Mesenchymal stem cell (in vitro differentiated cells and primary cell): Measurements from ENCODE around the gene CNP.

Experiments used
- DNase-seq: peaks from one replicate; pipeline ENCODE4 v3.0.0-alpha.2; 2013
- H2AFZ ChIP-seq: one replicate; pipeline ENCODE4 v1.6.1; 2013; ENCODE audit warnings: low read depth, mild to moderate bottlenecking, control low read depth, inconsistent platforms, low read length, moderate library complexity
- H2AK5ac ChIP-seq: 2 replicates; pipeline ENCODE4 v1.6.1; 2013; ENCODE audit warnings: low read length, moderate library complexity, mild to moderate bottlenecking, inconsistent platforms; ENCODE audit not compliant: severe bottlenecking
- H2BK120ac ChIP-seq: one replicate; pipeline ENCODE4 v1.6.1; 2013; ENCODE audit warnings: low read depth, mild to moderate bottlenecking, inconsistent platforms, low read length, moderate library complexity
- H2BK12ac ChIP-seq, 2 experiments: one replicate each; pipeline ENCODE4 v1.6.1; 2013; ENCODE audit warnings: inconsistent platforms in 2 of 2, low read length in 2 of 2, mild to moderate bottlenecking in 2 of 2, moderate library complexity in 2 of 2, control low read depth in 1 of 2
- H2BK15ac ChIP-seq: one replicate; pipeline ENCODE4 v1.6.1; 2013; ENCODE audit warnings: mild to moderate bottlenecking, low read depth, inconsistent platforms; ENCODE audit not compliant: poor library complexity, severe bottlenecking
- H2BK5ac ChIP-seq: 2 replicates; pipeline ENCODE4 v1.6.1; 2013; ENCODE audit warnings: low read depth, mild to moderate bottlenecking, low read length, control low read depth, inconsistent platforms; ENCODE audit not compliant: poor library complexity, severe bottlenecking
- H3K14ac ChIP-seq, 2 experiments: one replicate each; pipeline ENCODE4 v1.6.1; 2013; ENCODE audit warnings: inconsistent platforms in 2 of 2, low read length in 2 of 2, control low read depth in 1 of 2, mild to moderate bottlenecking in 1 of 2, moderate library complexity in 1 of 2
- H3K18ac ChIP-seq, 2 experiments: one replicate each; pipeline ENCODE4 v1.6.1; 2013; ENCODE audit warnings: inconsistent platforms in 2 of 2, low read length in 2 of 2, control low read depth in 1 of 2, low read depth in 1 of 2, mild to moderate bottlenecking in 1 of 2
- H3K23ac ChIP-seq, 2 experiments: one replicate each; pipeline ENCODE4 v1.6.1; 2013; ENCODE audit warnings: inconsistent platforms in 2 of 2, low read length in 2 of 2, mild to moderate bottlenecking in 2 of 2, moderate library complexity in 2 of 2, control low read depth in 1 of 2
- H3K27ac ChIP-seq: 2 replicates; pipeline ENCODE4 v1.5.1; 2013; ENCODE audit warnings: mild to moderate bottlenecking, moderate library complexity, low read length, control low read depth, inconsistent platforms; ENCODE audit not compliant: poor library complexity, severe bottlenecking
- H3K27me3 ChIP-seq, 2 experiments: 2 replicates each; pipeline versions ENCODE4 v1.6.1 to v1.7.0; 2013; ENCODE audit warnings: low read length in 2 of 2, mild to moderate bottlenecking in 2 of 2, moderate library complexity in 2 of 2, control low read depth in 1 of 2, inconsistent platforms in 1 of 2; ENCODE audit not compliant: control insufficient read depth in 1 of 2, insufficient read depth in 1 of 2
- H3K36me3 ChIP-seq, 2 experiments: 2 replicates each; pipeline versions ENCODE4 v1.6.1 to v1.7.0; 2013; ENCODE audit warnings: low read length in 2 of 2, control low read depth in 1 of 2, inconsistent platforms in 1 of 2, low read depth in 1 of 2, mild to moderate bottlenecking in 1 of 2; ENCODE audit not compliant: insufficient read depth in 2 of 2, control insufficient read depth in 1 of 2
- H3K4ac ChIP-seq, 2 experiments: one replicate each; pipeline ENCODE4 v1.6.1; 2013; ENCODE audit warnings: inconsistent platforms in 2 of 2, low read length in 2 of 2, mild to moderate bottlenecking in 2 of 2, moderate library complexity in 2 of 2, control low read depth in 1 of 2, low read depth in 1 of 2
- H3K4me1 ChIP-seq: 2 replicates; pipeline ENCODE4 v1.6.1; 2013; ENCODE audit warnings: low read depth, low read length, control low read depth; ENCODE audit not compliant: control insufficient read depth, insufficient read depth
- H3K4me2 ChIP-seq: 2 replicates; pipeline ENCODE4 v1.6.1; 2013; ENCODE audit warnings: low read length, mild to moderate bottlenecking, inconsistent platforms; ENCODE audit not compliant: poor library complexity, severe bottlenecking
- H3K4me3 ChIP-seq, 2 experiments: 2 replicates each; pipeline versions ENCODE4 v1.5.1 to v1.7.0; 2013; ENCODE audit warnings: low read length in 2 of 2, mild to moderate bottlenecking in 2 of 2, control low read depth in 1 of 2, low read depth in 1 of 2; ENCODE audit not compliant: insufficient read depth in 1 of 2
- H3K79me1 ChIP-seq: replicated peaks from 2 replicates; pipeline ENCODE4 v1.6.1; 2013; ENCODE audit warnings: mild to moderate bottlenecking, control low read depth, low read length, inconsistent platforms; ENCODE audit not compliant: poor library complexity, severe bottlenecking
- H3K9ac ChIP-seq: 2 replicates; pipeline ENCODE4 v1.7.0; 2013; ENCODE audit warnings: mild to moderate bottlenecking, low read length, moderate library complexity
- H3K9me3 ChIP-seq: 2 replicates; pipeline ENCODE4 v1.7.0; 2013; ENCODE audit warnings: mild to moderate bottlenecking, low read length; ENCODE audit not compliant: control insufficient read depth
- H4K8ac ChIP-seq: one replicate; pipeline ENCODE4 v1.6.1; 2013; ENCODE audit warnings: inconsistent platforms, mild to moderate bottlenecking, low read length, moderate library complexity
- H4K91ac ChIP-seq: one replicate; pipeline ENCODE4 v1.6.1; 2013; ENCODE audit warnings: mild to moderate bottlenecking, low read length, inconsistent platforms
- whole genome bisulfite sequencing: methylation state at CpG from one replicate; pipeline ENCODE4 v1.1.7; 2013; ENCODE audit warnings: mixed read lengths; 5-methylcytosine and 5-hydroxymethylcytosine counted together

Gene CNP

GRCh38 chr17:41937970-41938954 lies 28.3 kb upstream of the CNP start:
- no peak overlapping the region for H3K4ac ChIP-seq
- 93% methylated on average over 17 of the region's 19 CpGs for WGBS
- H3K36me3 ChIP-seq = peaks cover 8 to 22% of the 10 kb centered on the region in 2 experiments
- H2AK5ac ChIP-seq = no peak overlapping the region
- H2BK12ac ChIP-seq = no peak overlapping the region
- H3K4me1 ChIP-seq = peaks cover 2% of the 10 kb centered on the region
- H2BK5ac ChIP-seq = no peak overlapping the region
- no peak overlapping the region for H3K23ac ChIP-seq
- H3K9me3 ChIP-seq = no peaks in the 10 kb centered on the region
- no peak overlapping the region for H3K18ac ChIP-seq
- H3K4me2 ChIP-seq = no peak overlapping the region
- H2BK15ac ChIP-seq = no peak overlapping the region
- no peak overlapping the region for H3K4me3 ChIP-seq
- H3K79me1 ChIP-seq = no peaks in the 10 kb centered on the region
- no peak overlapping the region for H3K27ac ChIP-seq
- no peak overlapping the region for H2AFZ ChIP-seq
- no peak for DNase-seq
- no peak overlapping the region for H2BK120ac ChIP-seq
- H4K8ac ChIP-seq = no peak overlapping the region
- H3K27me3 ChIP-seq = no peaks in the 10 kb centered on the region
- no peak overlapping the region for H4K91ac ChIP-seq
- no peak overlapping the region for H3K14ac ChIP-seq
- H3K9ac ChIP-seq = no peak overlapping the region

- Histone ChIP-seq H3K79me1 (no peaks in the 10 kb centered on the region), H2AK5ac (no peak overlapping the region), H2BK5ac (no peak overlapping the region), H2AFZ (no peak overlapping the region), H3K4me1 (peaks cover 2% of the 10 kb centered on the region), H3K14ac (no peak overlapping the region), H2BK120ac (no peak overlapping the region), H3K18ac (no peak overlapping the region), H3K27ac (no peak overlapping the region), H2BK15ac (no peak overlapping the region), H3K4ac (no peak overlapping the region), H2BK12ac (no peak overlapping the region), H3K4me2 (no peak overlapping the region), H3K36me3 (peaks cover 8 to 22% of the 10 kb centered on the region in 2 experiments), H3K27me3 (no peaks in the 10 kb centered on the region), H4K91ac (no peak overlapping the region), H3K9me3 (no peaks in the 10 kb centered on the region), H3K23ac (no peak overlapping the region), H4K8ac (no peak overlapping the region), H3K9ac (no peak overlapping the region), H3K4me3 (no peak overlapping the region)
- no peak for DNase-seq
- WGBS = 74% methylated on average over 4 of the region's 4 CpGs
These were observed 27.4 kb upstream of the CNP start for GRCh38 chr17:41939044-41939692.

- Histone ChIP-seq H3K18ac (no peak overlapping the region), H2BK15ac (no peak overlapping the region), H3K36me3 (peaks cover 8 to 22% of the 10 kb centered on the region in 2 experiments), H3K9me3 (no peaks in the 10 kb centered on the region), H2BK120ac (no peak overlapping the region), H3K23ac (no peak overlapping the region), H3K4ac (no peak overlapping the region), H3K9ac (no peak overlapping the region), H3K27ac (no peak overlapping the region), H3K14ac (no peak overlapping the region), H3K27me3 (no peaks in the 10 kb centered on the region), H2AK5ac (no peak overlapping the region), H3K4me2 (no peak overlapping the region), H2BK12ac (no peak overlapping the region), H4K8ac (no peak overlapping the region), H3K4me3 (no peak overlapping the region), H3K4me1 (peaks cover 2% of the 10 kb centered on the region), H3K79me1 (no peaks in the 10 kb centered on the region), H2AFZ (no peak overlapping the region), H4K91ac (no peak overlapping the region), H2BK5ac (no peak overlapping the region)
- DNase-seq = no peak
- 92% methylated on average over 6 of the region's 6 CpGs for WGBS
These were observed 26.9 kb upstream of the CNP start for GRCh38 chr17:41939693-41940090.

GRCh38 chr17:41941168-41941567 lies 25.4 kb upstream of the CNP start:
- 97% methylated on average over 4 of the region's 5 CpGs for WGBS
- H2AK5ac ChIP-seq = no peak overlapping the region
- no peaks in the 10 kb centered on the region for H3K79me1 ChIP-seq

More at GRCh38 chr17:41941168-41941567, 25.4 kb upstream of the CNP start:
- Histone ChIP-seq H3K27me3 (no peaks in the 10 kb centered on the region), H4K91ac (no peak overlapping the region), H3K9me3 (no peaks in the 10 kb centered on the region), H2BK120ac (no peak overlapping the region), H3K4me1 (peaks cover 2% of the 10 kb centered on the region), H3K27ac (no peak overlapping the region), H3K4me3 (no peak overlapping the region), H2BK12ac (no peak overlapping the region), H3K23ac (no peak overlapping the region), H2AFZ (no peak overlapping the region), H3K4ac (no peak overlapping the region), H2BK15ac (no peak overlapping the region), H3K9ac (no peak overlapping the region), H3K36me3 (peaks cover 5 to 15% of the 10 kb centered on the region in 2 experiments), H2BK5ac (no peak overlapping the region), H3K14ac (no peak overlapping the region), H3K4me2 (no peak overlapping the region), H4K8ac (no peak overlapping the region), H3K18ac (no peak overlapping the region)
- no peak for DNase-seq
